ENCODE data around the gene SGK1. TPM values are rescaled to one million over a fixed set of nuclear protein-coding genes. Genes with fewer than 3 reads are reported as not detected.

The SGK1 gene
- total and polyA plus RNA-seq, 10 donors = 12.3 to 80.1 (median 51.4) TPM

DNA sequence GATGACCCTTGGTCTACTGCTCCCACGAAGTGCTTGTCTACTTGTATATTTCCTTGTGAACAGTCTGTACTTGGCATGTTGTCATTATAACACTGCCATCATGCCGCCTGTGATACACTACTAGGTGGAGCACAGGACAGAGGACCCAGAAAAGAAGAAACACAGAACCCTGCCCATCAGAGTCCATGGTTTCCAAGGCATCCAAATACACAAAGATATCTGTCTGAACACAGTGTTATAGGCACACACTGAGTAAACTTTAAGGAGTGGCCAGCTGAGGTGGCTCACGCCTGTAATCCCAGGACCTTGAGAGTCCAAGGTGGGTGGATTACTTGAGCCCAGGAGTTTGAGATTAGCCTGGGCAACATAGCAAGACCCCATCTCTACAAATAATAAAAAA, 155.0 kb downstream of the SGK1 start:
- TF ChIP-seq CTCF (IDR thresholded peaks at IDR 0.05 in 8 of 11, conservative IDR thresholded peaks at IDR 0.05 in 3 of 11) (no peak), POLR2AphosphoS5 (IDR thresholded peaks at IDR 0.05) (no peak), POLR2A (IDR thresholded peaks at IDR 0.05) (no peak)
- DNase-seq = no peak
- Histone ChIP-seq H3K27ac (no peak overlapping the region), H3K4me3 (no peak overlapping the region), H3K27me3 (replicated peaks in 1 of 7) (no peaks in the 10 kb centered on the region), H3K9me3 (no peaks in the 10 kb centered on the region), H3K36me3 (peaks cover 0 to 5% (median 3%) of the 10 kb centered on the region in 6 donors), H3K4me1 (no peaks in the 10 kb centered on the region)
- intact Hi-C loops (cut with DNase I; ENCODE audit: low total_unique reads) = no loop called here
- WGBS, 5 donors = 79 to 92% (median 82%) methylated on average over 3 of the region's 3 CpGs

GRCh38 chr6:134161041-134161440, 156.9 kb downstream of the SGK1 start:
- H3K4me3 ChIP-seq = no peak overlapping the region
- TF ChIP-seq POLR2AphosphoS5 (IDR thresholded peaks at IDR 0.05) (no peak), POLR2A (IDR thresholded peaks at IDR 0.05) (no peak), CTCF (IDR thresholded peaks at IDR 0.05 in 8 of 11, conservative IDR thresholded peaks at IDR 0.05 in 3 of 11) (no peak)
- no peaks in the 10 kb centered on the region for H3K4me1 ChIP-seq
- no peaks in the 10 kb centered on the region for H3K27me3 ChIP-seq (replicated peaks in 1 of 7)
- 32 to 74% (median 58%) methylated on average over 1 of the region's 1 CpG for WGBS, 5 donors
- H3K9me3 ChIP-seq = no peaks in the 10 kb centered on the region
- H3K27ac ChIP-seq = no peak overlapping the region
- no peaks in the 10 kb centered on the region for H3K36me3 ChIP-seq
- intact Hi-C loops (cut with DNase I; ENCODE audit: low total_unique reads) = no loop called here
- DNase-seq = no peak

- Histone ChIP-seq H3K9me3 (no peaks in the 10 kb centered on the region), H3K27ac (no peak overlapping the region), H3K4me1 (peaks cover 0 to 5% (median 0%) of the 10 kb centered on the region in 6 donors), H3K27me3 (replicated peaks in 1 of 7) (no peaks in the 10 kb centered on the region), H3K4me3 (no peak overlapping the region), H3K36me3 (no peaks in the 10 kb centered on the region)
- TF ChIP-seq POLR2AphosphoS5 (IDR thresholded peaks at IDR 0.05) (no peak), CTCF (IDR thresholded peaks at IDR 0.05 in 8 of 11, conservative IDR thresholded peaks at IDR 0.05 in 3 of 11) (no peak)
- 58 to 81% (median 77%) methylated on average over 8 of the region's 8 CpGs for WGBS, 5 donors
- DNase-seq = no peak
- intact Hi-C loops (cut with DNase I; ENCODE audit: low total_unique reads) = loop anchor here (10.0 kb wide), 1 partner anchor 732 kb away; no protein-coding TSS in a partner anchor
These were observed 165.0 kb downstream of the SGK1 start for GRCh38 chr6:134152767-134153485.

DNA sequence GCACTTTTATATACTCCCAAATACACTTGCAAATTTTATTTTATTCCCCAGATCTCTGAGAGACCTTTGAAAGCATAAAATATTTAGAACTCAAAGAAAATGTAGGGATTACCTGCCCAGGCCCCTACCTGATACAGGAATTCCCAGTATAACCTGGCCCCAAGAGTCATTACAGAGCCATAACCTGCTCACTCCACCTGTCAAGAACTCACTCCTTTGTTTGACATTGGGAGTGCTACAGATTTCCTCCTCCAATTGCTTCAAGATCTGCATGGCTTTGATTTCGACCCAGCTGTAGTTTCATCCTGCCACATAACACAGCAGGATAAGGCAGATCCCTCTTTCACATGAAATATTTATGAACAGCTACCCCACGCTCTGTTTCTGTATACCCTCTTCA, 169.3 kb downstream of the SGK1 start:
- intact Hi-C loops (cut with DNase I; ENCODE audit: low total_unique reads) = no loop called here
- Histone ChIP-seq H3K4me1 (peaks cover 0 to 5% (median 0%) of the 10 kb centered on the region in 6 donors), H3K36me3 (no peaks in the 10 kb centered on the region), H3K27ac (no peak overlapping the region), H3K4me3 (no peak overlapping the region), H3K27me3 (replicated peaks in 1 of 7) (no peaks in the 10 kb centered on the region), H3K9me3 (no peaks in the 10 kb centered on the region)
- no peak for DNase-seq
- 70 to 84% (median 77%) methylated on average over 2 of the region's 2 CpGs for WGBS, 5 donors
- TF ChIP-seq CTCF (IDR thresholded peaks at IDR 0.05 in 8 of 11, conservative IDR thresholded peaks at IDR 0.05 in 3 of 11) (no peak), POLR2AphosphoS5 (IDR thresholded peaks at IDR 0.05) (no peak), POLR2A (IDR thresholded peaks at IDR 0.05) (no peak)
